GM08714 (cell line): ENCODE data around the gene SMIM22.

Experiments
- H3K4me3 ChIP-seq: fragments of 200-500 bp; sonication (Bioruptor generic); 2 replicates; pipeline ENCODE4 v1.5.1; 2014; ENCODE audit warnings: mild to moderate bottlenecking, low read length, inconsistent platforms
- ZNF274 ChIP-seq: IDR thresholded peaks from 2 replicates; pipeline ENCODE4 v1.6.1; 2012; ENCODE audit warnings: mild to moderate bottlenecking, low read depth, low read length

Gene SMIM22

DNA sequence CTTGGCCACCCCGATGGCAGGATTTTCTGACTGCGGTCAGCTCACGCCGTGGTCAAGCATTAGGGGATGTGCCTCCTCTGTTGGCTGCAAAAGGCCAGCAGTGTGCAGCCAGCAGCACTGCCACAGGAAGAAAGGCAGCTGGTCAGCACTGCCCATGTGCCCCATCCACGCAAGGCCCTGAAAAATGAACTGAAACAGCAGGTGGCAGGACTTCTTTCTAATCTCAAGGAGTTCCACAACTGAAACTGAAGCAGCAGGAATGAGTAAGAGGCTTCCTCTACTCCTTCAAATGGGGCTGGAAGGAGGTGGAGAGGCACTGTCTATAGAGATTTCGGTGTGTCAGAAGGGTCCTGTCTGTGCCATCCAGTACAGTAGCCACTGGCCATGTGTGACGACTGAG lies 31.4 kb upstream of the SMIM22 start:
- TF ChIP-seq ZNF274: no peak

DNA sequence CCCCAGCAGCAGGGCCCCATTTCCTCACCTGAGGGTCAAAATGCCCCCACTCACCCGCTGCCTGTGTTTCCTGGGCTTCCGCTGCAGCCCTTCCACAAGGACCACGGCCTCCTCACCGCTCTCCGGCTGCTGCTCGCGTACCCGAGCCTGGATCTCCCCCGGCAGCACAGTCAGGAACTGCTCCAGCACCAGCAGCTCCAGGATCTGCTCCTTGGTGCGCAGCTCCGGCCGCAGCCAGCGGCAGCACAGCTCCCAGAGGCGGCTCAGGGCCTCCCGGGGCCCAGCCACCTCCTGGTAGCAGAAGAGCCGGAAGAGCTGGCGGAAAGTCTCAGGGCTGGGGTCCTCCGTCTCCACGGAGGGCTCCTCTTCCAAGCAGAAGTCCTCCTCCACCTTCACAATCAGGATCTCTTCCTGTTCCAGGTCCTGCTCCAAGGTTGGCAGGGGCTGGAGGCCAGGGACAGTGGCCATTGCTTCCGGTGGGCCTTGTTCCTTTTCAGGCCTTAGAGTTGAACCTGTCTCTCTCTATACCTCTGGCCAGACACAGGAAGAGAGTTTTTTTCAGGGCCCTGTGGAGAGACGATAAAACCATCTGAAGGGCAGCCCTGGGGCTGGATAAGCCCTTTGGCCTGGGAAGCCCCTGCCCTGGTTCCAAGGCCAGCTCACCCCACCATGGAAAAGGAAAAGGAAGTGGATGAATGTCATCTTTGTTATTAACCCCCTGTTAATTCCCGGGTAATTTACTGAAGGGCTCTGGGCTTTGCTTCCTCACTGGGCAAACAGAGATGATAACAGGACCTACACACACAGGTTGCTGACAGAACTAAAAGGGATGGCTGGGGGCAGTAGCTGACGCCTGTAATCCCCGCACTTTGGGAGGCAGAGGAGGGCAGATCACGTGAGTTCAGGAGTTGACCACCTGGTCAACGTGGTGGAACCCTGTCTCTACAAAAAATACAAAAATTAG lies 29.4 kb upstream of the SMIM22 start:
- H3K4me3 ChIP-seq: peak overlapping the region; percentile 93
- TF ChIP-seq ZNF274: no peak

More for the DNA sequence above, 31.4 kb upstream of the SMIM22 start:
- H3K4me3 ChIP-seq: no peak overlapping the region

DNA sequence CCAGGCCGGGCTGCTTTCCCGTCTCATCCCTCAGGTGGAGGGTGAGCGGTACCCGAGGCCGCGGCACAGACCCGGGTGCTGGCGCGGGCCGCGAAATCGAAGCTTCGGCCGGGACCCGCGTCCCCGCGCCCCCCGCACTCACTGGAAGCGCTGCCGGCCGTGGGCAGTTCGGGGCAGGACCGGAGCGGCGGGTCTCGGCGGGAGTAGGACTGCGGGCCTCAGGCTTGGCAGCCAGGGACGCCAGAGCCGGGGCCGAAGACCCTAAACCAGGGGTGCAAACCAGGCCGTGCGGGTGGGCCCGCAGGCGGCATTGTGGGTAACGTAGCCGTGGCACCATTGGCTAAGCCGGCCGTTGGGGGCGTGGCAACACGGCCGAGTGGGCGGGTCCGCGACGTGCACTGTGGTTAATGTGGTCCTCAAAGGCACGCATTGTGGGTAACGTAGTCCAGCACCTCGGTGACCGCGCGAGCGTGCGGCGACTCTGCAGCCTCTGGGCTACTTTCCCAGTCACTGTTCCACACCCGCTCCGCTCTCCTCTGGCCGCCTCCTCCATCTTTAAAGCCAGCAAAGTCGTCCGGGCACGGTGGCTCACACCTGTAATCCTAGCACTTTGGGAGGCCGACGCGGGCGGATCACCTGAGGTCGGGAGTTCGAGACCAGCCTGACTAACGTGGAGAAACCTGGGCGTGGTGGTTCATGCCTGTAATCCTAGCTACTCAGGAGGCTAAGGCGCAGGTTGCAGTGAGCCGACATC lies 28.1 kb upstream of the SMIM22 start, which contains the start of gene ZNF500:
Gene ZNF500, minus strand, starts transcription at position 288 of the 754 bp plus-strand sequence. CDS start 1,184 bp downstream, outside the sequence.
- TF ChIP-seq ZNF274: no peak
- H3K4me3 ChIP-seq: peak within 1 kb of the TSS; percentile 93

DNA sequence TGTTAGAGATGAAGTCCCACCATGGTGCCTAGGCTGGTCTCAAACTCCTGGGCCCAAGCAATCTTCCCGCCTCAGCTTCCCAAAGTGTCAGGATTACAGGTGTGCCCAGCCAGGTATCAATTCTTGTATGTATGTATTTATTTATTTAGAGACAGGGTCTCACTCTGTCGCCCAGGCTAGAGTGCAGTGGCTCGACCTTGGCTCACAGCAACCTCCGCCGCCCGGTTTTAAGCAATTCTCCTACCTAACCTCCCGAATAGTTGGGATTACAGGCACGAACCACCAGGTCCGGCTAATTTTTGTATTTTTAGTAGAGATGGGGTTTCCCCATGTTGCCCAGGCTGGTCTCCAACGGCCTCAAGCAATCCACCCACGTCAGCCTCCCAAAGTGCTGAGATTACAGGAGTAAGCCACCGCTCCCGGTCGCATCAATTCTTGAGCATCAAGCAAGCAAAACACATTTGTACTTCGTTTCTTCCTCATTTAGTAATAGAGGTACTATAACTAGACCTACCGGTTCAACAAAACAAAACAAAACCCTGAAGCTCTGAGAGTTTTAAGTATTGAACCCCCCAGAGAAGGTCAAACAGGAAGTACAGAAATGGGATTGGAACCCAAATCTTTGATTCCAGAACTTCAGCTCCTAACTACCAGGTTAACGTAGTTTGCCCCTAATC lies 27.2 kb upstream of the SMIM22 start:
- TF ChIP-seq ZNF274: no peak
- peak overlapping the region; percentile 93 for H3K4me3 ChIP-seq

- no peak for TF ChIP-seq ZNF274
- peak overlapping the region; percentile 93 for H3K4me3 ChIP-seq
These were observed 26.4 kb upstream of the SMIM22 start for GRCh38 chr16:4768549-4769305.

DNA sequence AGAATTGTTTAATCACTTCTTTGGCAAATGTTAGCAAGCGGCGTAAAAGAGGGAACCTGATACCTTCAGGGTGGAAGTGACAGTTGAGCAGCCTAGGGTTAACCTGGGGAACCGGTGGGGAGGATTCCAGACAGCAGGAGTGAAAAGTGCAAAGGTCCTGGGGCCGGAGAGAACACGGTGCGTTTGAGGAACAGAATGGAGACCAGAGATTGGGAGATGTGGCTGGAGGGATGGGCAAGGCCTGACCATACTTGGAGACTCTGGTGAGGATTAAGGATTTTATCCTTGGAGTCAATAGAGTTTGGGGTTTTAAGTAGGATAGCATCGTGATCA lies 25.9 kb upstream of the SMIM22 start:
- H3K4me3 ChIP-seq: no peak overlapping the region; the same call in 1 of the 2 replicates
- no peak for TF ChIP-seq ZNF274

DNA sequence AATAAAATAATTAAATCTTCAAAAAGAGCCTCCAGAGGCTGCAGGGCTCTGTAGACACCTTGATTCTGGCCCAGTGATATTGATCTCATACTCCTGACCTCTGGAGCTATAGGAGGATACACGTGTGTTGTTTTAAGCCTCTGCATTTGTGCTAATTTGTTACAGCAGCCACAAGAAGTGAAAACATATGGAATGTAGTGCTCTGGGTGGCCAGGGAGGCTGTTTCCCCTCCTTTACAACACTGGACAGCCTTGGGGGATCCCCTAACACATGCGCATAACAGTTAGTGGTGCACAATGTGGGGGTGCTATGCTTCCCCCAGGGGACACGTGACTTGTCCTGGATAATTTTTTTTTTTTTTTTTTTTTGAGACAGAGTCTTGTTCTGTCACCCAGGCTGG lies 23.5 kb upstream of the SMIM22 start:
- no peak for TF ChIP-seq ZNF274
- H3K4me3 ChIP-seq: no peak overlapping the region

DNA sequence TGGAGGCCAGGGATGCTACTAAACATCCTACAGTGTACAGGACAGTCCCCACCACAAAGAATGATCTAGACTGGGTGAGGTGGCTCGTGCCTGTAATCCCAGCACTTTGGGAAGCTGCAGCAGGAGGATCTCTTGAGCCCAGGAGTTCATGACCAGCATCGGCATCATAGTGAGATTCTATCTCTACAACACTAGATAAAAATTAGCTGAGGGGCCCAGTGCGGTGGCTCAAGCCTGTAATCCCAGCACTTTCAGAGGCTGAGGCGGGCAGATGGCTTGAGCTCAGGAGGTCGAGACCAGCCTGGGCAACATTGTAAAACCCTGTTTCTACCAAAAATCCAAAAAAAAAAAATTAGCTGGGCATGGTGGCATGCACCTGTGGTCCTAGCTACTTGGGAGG lies 22.8 kb upstream of the SMIM22 start:
- no peak for TF ChIP-seq ZNF274
- H3K4me3 ChIP-seq: no peak overlapping the region

- no peak overlapping the region for H3K4me3 ChIP-seq
- no peak for TF ChIP-seq ZNF274
These were observed 20.2 kb upstream of the SMIM22 start for GRCh38 chr16:4775005-4775404.

DNA sequence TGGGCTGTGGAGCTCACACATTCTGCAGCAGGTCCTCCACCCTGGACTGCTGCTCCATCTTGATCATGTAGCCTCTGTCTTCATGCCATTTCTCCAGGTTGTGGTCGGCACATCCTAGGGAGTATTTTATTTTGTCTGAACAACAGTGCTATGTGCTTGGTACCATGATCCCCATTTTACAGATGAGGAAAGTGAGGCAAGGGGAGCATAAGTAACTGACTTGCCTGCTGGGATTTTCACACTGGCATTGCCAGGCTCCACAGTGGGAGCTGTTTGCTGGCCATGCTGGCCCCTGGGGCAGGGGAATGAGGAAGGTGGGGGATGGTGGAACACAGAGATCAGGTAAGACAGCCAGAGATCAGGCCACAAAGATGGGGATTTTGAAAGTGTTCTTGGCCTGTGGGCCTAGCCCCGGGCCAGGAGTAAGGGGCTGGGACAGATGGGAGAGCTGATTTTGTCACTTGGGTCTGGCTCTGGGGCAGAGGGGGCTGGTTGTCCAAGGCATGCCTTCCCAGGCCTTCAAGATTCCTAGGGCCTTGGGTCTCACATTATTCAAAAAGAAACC lies 18.9 kb upstream of the SMIM22 start:
- H3K4me3 ChIP-seq: no peak overlapping the region
- no peak for TF ChIP-seq ZNF274

DNA sequence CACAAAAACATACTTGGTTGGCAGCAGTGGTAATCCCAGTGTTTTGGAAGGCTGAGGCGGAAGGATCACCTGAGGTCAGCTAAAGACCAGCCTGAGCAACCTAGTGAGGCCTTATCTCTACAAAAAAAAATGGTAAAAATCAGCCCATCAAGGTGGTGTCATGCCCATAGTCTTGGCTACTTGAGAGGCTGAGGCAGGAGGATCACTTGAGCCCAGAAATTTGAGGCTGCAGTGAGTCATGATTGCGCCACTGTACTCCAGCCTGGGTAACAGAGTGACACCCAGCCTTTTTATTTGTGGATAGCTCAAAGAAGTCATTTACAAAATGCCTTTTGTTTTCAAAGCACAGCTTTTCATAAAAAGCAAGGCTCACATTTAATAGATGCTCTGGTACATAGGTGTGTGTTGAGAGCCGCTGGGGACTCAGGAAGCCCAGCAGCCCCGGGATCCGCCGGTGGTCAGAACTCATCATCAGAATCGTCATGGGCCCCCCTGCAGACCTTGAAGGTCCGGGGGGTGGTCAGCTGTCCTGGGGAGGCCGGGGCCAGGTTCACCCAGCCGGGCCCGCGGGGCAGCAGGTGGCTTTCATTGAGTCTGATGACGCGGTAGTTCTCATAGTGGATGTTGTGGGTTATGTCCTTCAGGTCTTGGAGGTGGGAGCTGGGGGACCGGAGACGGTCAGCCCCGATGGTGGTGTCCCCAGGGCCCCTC lies 17.7 kb upstream of the SMIM22 start:
- H3K4me3 ChIP-seq: no peak overlapping the region
- no peak for TF ChIP-seq ZNF274

GRCh38 chr16:4778050-4778392 lies 17.1 kb upstream of the SMIM22 start:
- no peak for TF ChIP-seq ZNF274
- H3K4me3 ChIP-seq: no peak overlapping the region

DNA sequence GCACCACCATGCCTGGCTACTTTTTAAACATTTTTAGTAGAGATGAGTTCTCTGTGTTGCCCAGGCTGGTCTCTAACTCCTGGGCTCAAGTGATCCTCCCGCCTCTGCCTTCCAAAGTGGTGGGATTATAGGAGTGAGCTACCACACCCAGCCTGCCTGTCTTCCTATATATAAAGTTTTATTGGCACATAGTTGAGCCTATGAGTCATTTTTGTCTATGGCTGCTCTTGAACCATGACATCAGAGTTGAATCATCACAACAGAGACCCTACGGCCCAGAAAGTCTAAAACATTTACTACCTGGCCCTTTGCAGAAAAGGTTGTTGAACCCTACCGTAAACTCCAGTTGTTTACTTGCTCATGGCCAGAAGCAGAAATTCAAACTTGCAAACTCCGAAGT lies 14.9 kb upstream of the SMIM22 start:
- H3K4me3 ChIP-seq: no peak overlapping the region
- TF ChIP-seq ZNF274: no peak
